ENCODE measurements around the gene TMED8.
A peak's percentile ranks its signal among the peaks of the same experiment; 100 is the strongest.

The TMED8 gene

GRCh38 chr14:77377502-77377844, 579 bp upstream of the TMED8 start:
- peaks cover 14% of the 10 kb centered on the region for H3K4me1 ChIP-seq (ENCODE audit: control insufficient read depth, insufficient read depth, low read length)
- no peak overlapping the region; the same call in 1 of the 2 replicates for H3K27ac ChIP-seq (ENCODE audit: extremely low read depth, low read depth, low read length)
- no peak for TF ChIP-seq ZNF37A (tag by site-specific recombination; IDR thresholded peaks at IDR 0.05)
- TF ChIP-seq ZNF23 (tag by site-specific recombination; IDR thresholded peaks at IDR 0.05; ENCODE audit: borderline replicate concordance), result no peak
- no peak for TF ChIP-seq ZNF48 (tag by site-specific recombination; IDR thresholded peaks at IDR 0.05)
- no peak for TF ChIP-seq ZSCAN23 (tag by site-specific recombination; IDR thresholded peaks at IDR 0.05)
- no peak for TF ChIP-seq ZNF768 (tag by site-specific recombination; IDR thresholded peaks at IDR 0.05)
- TF ChIP-seq, protein P1, sequence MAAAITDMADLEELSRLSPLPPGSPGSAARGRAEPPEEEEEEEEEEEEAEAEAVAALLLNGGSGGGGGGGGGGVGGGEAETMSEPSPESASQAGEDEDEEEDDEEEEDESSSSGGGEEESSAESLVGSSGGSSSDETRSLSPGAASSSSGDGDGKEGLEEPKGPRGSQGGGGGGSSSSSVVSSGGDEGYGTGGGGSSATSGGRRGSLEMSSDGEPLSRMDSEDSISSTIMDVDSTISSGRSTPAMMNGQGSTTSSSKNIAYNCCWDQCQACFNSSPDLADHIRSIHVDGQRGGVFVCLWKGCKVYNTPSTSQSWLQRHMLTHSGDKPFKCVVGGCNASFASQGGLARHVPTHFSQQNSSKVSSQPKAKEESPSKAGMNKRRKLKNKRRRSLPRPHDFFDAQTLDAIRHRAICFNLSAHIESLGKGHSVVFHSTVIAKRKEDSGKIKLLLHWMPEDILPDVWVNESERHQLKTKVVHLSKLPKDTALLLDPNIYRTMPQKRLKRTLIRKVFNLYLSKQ (tag by site-specific recombination; IDR thresholded peaks at IDR 0.05; ENCODE audit: borderline replicate concordance), result no peak
- peak; percentile 58; the same call in 1 of the 2 replicates for TF ChIP-seq PRDM10 (tag by site-specific recombination; IDR thresholded peaks at IDR 0.05)
- TF ChIP-seq ZNF560 (tag by site-specific recombination; IDR thresholded peaks at IDR 0.05; ENCODE audit: borderline replicate concordance), result no peak
- TF ChIP-seq ZNF354C (tag by site-specific recombination; IDR thresholded peaks at IDR 0.05; ENCODE audit: borderline replicate concordance, low read depth), result no peak
- TF ChIP-seq ZNF529 (tag by site-specific recombination; IDR thresholded peaks at IDR 0.05; ENCODE audit: insufficient replicate concordance), result no peak
- no peak for TF ChIP-seq ZNF362 (tag by site-specific recombination; IDR thresholded peaks at IDR 0.05)
- no peak for TF ChIP-seq ZNF146 (tag by site-specific recombination; IDR thresholded peaks at IDR 0.05)
- no peak for TF ChIP-seq ZNF248 (tag by site-specific recombination; IDR thresholded peaks at IDR 0.05)
- TF ChIP-seq, protein P2, sequence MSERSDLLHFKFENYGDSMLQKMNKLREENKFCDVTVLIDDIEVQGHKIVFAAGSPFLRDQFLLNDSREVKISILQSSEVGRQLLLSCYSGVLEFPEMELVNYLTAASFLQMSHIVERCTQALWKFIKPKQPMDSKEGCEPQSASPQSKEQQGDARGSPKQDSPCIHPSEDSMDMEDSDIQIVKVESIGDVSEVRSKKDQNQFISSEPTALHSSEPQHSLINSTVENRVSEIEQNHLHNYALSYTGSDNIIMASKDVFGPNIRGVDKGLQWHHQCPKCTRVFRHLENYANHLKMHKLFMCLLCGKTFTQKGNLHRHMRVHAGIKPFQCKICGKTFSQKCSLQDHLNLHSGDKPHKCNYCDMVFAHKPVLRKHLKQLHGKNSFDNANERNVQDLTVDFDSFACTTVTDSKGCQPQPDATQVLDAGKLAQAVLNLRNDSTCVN (tag by site-specific recombination; optimal IDR thresholded peaks at IDR 0.05), result no peak
- no peak for TF ChIP-seq ZBTB20 (tag by site-specific recombination; IDR thresholded peaks at IDR 0.05)
- no peak for TF ChIP-seq ZNF843 (tag by site-specific recombination; IDR thresholded peaks at IDR 0.05)
- TF ChIP-seq ZNF350 (tag by site-specific recombination; IDR thresholded peaks at IDR 0.05), result no peak
- TF ChIP-seq ZNF202 (tag by site-specific recombination; IDR thresholded peaks at IDR 0.05; ENCODE audit: borderline replicate concordance), result no peak
- TF ChIP-seq ZNF670 (tag by site-specific recombination; IDR thresholded peaks at IDR 0.05; ENCODE audit: low read depth), result no peak
- 0 out of 2 replicates have a peak, but pooled peaks have one; percentile 17 for TF ChIP-seq ZNF335 (tag by site-specific recombination; conservative IDR thresholded peaks at IDR 0.05)
- TF ChIP-seq ZNF561 (tag by site-specific recombination; IDR thresholded peaks at IDR 0.05; ENCODE audit: borderline replicate concordance), result no peak
- TF ChIP-seq ZNF513 (tag by site-specific recombination; IDR thresholded peaks at IDR 0.05), result 0 out of 2 replicates have a peak, but pooled peaks have one; percentile 21
- TF ChIP-seq ZNF792 (tag by site-specific recombination; IDR thresholded peaks at IDR 0.05), result no peak
- H3K36me3 ChIP-seq (ENCODE audit: control insufficient read depth in 2 of 2, insufficient read depth in 1 of 2, low read length in 2 of 2), result no peaks in the 10 kb centered on the region
- CTCF ChIA-PET, result interaction anchor here (0.7 to 1.4 kb wide), 7 partner anchors 22 to 82 kb away, joined by 3 to 7 read pairs (median 4); partner anchors contain the start of genes GSTZ1 and POMT2
- POLR2A ChIA-PET, result interaction anchor here (0.6 to 1.8 kb wide), 13 partner anchors 13 to 524 kb away, joined by 3 to 11 read pairs (median 4); partner anchors contain the start of genes AHSA1, GSTZ1, POMT2 and ZDHHC22
- peak overlapping the region; percentile 85 for H3K4me3 ChIP-seq (ENCODE audit: low read depth, low read length)
- H3K9me3 ChIP-seq (ENCODE audit: control insufficient read depth, insufficient read depth, low read depth, low read length), result no peaks in the 10 kb centered on the region
